Peyer's patch (tissue), 4 donors: ENCODE data around the gene ZMIZ1. TPM values are rescaled to one million over a fixed set of nuclear protein-coding genes. Genes with fewer than 3 reads are reported as not detected.
A peak's percentile ranks its signal among the peaks of the same experiment; 100 is the strongest.

Experiments used
- DNase-seq, 3 donors: peaks; one replicate each; pipeline ENCODE4 v3.0.0-alpha.2; 2017 to 2019
- H3K27ac ChIP-seq, 4 donors: fragments of 200-600 bp; sonication (generic); one replicate each; pipeline ENCODE4 v1.5.1; 2016 to 2019
- H3K27me3 ChIP-seq, 2 donors: fragments of 200-600 bp; sonication (generic); one replicate each; pipeline ENCODE4 v1.5.1; 2019
- H3K36me3 ChIP-seq, 3 donors: fragments of 200-600 bp; sonication (generic); one replicate each; pipeline ENCODE4 v1.5.1; 2016 to 2019
- H3K4me1 ChIP-seq, 4 donors: fragments of 200-600 bp; sonication (generic); one replicate each; pipeline ENCODE4 v1.5.1; 2016 to 2019
- H3K4me3 ChIP-seq, 4 donors: fragments of 200-600 bp; sonication (generic); 1 replicate in 3 of 4; 2 replicates in 1 of 4; pipeline ENCODE4 v1.5.1; 2016 to 2019; ENCODE audit warnings: mild to moderate bottlenecking in 1 of 4
- H3K9me3 ChIP-seq, 4 donors: fragments of 200-600 bp; sonication (generic); one replicate each; pipeline ENCODE4 v1.5.1; 2016 to 2019; ENCODE audit warnings: mild to moderate bottlenecking in 1 of 4
- POLR2A ChIP-seq, 2 donors: fragments of 450-650 bp; IDR thresholded peaks; one replicate each; pipeline ENCODE4 v1.5.1; 2017; ENCODE audit warnings: antibody characterized with exemption in 2 of 2, mild to moderate bottlenecking in 2 of 2, moderate library complexity in 2 of 2
- total RNA-seq, 4 donors: library from RNA; depleted of rRNA; stranded (reverse); fragments of >200 nt; gene quantifications; one replicate each; pipeline ENCODE4 v1.1.0, GENCODE V29; 2016
- TF ChIP-seq, protein P1 (sequence below), 6 experiments: fragments of 450-650 bp in 4 of 6; fragments of 200-600 bp in 2 of 6; sonication (generic) in 1 of 6; IDR thresholded peaks; one replicate each; pipeline ENCODE4 v1.5.1; 2017 to 2019; ENCODE audit warnings: antibody characterized with exemption in 6 of 6, mild to moderate bottlenecking in 3 of 6, moderate library complexity in 1 of 6

Gene ZMIZ1
- total RNA-seq, 4 donors from 2014 or later = 40.4 to 86.7 (median 73.2) TPM

DNA sequence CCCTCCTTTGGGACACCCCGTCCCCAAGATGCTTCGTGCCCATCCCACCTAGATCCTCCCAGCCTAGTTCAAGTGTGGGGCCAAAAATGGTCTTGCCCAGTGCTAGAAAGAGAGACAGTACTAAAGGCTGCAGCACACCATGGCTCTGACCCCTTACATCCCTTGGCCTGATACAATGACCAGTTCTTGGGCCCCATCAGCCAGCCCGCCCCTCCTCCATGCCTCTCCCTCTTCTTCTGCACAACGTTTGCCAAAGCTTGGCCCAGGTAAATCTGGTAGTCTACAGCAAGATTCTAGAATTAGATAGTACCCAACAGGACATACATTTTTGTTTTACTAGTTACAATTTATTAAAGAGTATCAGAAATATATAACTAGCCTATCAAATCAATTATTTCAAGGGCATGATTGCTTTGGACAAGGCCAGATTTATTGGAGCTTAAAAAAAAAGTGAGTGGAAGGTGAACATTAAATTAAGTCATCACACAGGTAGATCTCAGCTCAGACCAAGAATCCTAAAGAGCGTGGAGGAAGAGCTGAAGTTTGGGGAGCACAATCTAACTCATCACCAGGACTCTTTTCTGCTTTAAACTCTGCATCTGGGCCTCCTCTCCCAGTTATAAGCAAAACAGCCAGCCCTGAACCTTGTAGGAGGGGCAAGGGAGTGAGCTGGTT lies 69.8 kb downstream of the ZMIZ1 start:
- no peak for TF ChIP-seq POLR2A (IDR thresholded peaks at IDR 0.05)
- TF ChIP-seq, protein P1, sequence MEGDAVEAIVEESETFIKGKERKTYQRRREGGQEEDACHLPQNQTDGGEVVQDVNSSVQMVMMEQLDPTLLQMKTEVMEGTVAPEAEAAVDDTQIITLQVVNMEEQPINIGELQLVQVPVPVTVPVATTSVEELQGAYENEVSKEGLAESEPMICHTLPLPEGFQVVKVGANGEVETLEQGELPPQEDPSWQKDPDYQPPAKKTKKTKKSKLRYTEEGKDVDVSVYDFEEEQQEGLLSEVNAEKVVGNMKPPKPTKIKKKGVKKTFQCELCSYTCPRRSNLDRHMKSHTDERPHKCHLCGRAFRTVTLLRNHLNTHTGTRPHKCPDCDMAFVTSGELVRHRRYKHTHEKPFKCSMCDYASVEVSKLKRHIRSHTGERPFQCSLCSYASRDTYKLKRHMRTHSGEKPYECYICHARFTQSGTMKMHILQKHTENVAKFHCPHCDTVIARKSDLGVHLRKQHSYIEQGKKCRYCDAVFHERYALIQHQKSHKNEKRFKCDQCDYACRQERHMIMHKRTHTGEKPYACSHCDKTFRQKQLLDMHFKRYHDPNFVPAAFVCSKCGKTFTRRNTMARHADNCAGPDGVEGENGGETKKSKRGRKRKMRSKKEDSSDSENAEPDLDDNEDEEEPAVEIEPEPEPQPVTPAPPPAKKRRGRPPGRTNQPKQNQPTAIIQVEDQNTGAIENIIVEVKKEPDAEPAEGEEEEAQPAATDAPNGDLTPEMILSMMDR (IDR thresholded peaks at IDR 0.05) = no peak
- no peak overlapping the region for H3K4me3 ChIP-seq
- peak overlapping the region; percentile 45 to 72 (median 56) for H3K27ac ChIP-seq
- no peaks in the 10 kb centered on the region for H3K27me3 ChIP-seq
- DNase-seq = no peak
- H3K36me3 ChIP-seq = peaks cover 0 to 41% (median 0%) of the 10 kb centered on the region in 3 donors
- H3K9me3 ChIP-seq = no peaks in the 10 kb centered on the region
- peaks cover 0 to 30% (median 15%) of the 10 kb centered on the region in 4 donors for H3K4me1 ChIP-seq

DNA sequence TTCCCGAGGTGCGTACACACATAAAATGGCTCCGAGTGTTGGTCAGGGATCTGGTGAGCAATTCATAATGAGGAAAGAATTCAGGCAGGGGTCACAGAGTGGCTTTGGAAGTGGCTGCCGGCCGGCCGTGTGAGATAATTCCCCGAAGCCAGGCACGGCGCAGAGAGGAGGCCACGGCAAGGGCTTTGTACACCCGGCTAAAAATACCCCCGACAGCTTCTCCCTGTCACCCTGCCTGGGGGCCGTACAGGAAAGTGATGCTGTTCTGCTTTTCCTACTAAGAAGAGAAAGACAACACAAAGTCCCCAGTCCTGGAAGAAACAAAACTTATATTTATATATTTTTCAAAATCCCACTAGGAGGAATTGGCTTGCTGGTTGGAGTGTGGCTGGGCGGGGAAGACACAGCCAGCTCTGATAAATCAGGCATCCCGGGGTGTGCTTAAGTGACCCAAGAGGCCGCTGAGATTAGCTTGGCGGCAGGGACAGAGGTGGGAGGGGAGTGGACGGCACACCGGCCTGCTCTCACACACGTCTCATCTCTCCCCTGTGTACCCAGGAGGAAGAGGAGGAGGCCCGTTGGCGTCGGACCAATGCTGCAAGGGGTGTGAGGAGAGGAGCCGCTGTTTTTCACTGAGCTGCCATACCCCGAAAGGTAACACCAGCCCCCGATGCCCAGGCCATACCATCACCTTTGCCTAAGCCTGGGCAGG lies 70.5 kb downstream of the ZMIZ1 start:
- Histone ChIP-seq H3K27me3 (no peaks in the 10 kb centered on the region), H3K36me3 (peaks cover 0 to 39% (median 0%) of the 10 kb centered on the region in 3 donors), H3K4me3 (no peak overlapping the region), H3K9me3 (no peaks in the 10 kb centered on the region), H3K27ac (peak overlapping the region; percentile 26 to 72 (median 56)), H3K4me1 (peaks cover 0 to 31% (median 15%) of the 10 kb centered on the region in 4 donors)
- TF ChIP-seq, protein P1 (IDR thresholded peaks at IDR 0.05) = no peak
- TF ChIP-seq POLR2A (IDR thresholded peaks at IDR 0.05) = no peak
- no peak for DNase-seq

DNA sequence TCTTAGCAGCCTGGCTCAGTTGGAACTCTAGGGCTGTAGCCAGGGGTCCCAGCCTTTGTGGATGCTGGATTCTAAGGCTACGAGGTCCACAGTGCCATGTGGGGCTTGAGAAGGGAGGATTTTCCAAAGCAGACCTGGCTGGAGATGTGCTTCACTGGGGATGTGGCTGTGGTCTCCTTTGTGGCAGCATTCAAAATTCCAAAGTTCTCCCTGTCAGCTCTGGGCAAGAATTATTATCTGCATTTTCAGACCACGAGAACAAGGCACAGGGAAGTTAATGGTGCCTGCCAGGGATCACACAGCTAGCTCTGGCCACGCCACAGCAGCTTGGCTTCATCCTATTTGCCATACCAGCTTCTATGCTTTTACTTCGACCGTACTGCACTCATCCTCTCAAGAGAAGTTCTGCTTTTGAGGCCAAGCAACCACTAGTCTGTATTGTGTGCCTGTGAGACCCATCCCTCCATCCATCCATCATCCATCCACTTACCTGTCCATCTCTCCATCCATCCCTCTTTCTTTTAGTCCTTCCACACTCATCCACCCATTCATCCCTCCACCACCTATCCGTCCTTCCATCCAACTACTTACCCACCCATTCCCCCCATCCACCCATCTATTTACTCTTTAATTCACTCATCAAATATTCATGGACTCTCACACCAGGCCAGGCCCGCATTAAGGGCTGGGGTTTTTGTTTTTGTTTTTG lies 71.5 kb downstream of the ZMIZ1 start:
- Histone ChIP-seq H3K4me1 (peaks cover 0 to 40% (median 15%) of the 10 kb centered on the region in 4 donors), H3K4me3 (no peak overlapping the region), H3K36me3 (peaks cover 0 to 38% (median 0%) of the 10 kb centered on the region in 3 donors), H3K27me3 (no peaks in the 10 kb centered on the region), H3K9me3 (no peaks in the 10 kb centered on the region), H3K27ac (peak overlapping the region in 2 of 4 donors; percentile 66 to 72)
- no peak for DNase-seq
- TF ChIP-seq, protein P1 (IDR thresholded peaks at IDR 0.05) = no peak
- no peak for TF ChIP-seq POLR2A (IDR thresholded peaks at IDR 0.05)

DNA sequence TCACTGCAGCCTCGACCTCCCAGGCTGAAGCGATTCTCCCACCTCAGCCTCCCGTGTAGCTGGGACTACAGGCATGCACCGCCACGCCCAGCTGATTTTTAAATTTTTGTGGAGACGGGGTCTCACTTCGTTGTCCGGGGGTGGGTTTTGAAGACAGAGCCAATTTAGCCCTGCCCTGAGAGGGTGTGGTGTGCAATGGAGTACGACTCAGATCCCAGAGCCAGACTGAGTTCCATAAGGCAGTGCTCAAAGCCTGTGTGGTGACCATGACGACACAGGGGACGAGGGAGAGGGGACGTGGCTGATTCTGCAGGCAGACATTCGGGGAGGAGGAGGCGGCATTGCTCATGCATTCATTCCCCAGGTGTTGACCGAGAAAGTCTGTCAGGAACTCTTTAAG lies 72.1 kb downstream of the ZMIZ1 start:
- H3K36me3 ChIP-seq = peaks cover 0 to 38% (median 0%) of the 10 kb centered on the region in 3 donors
- peaks cover 0 to 42% (median 15%) of the 10 kb centered on the region in 4 donors for H3K4me1 ChIP-seq
- H3K9me3 ChIP-seq = no peaks in the 10 kb centered on the region
- TF ChIP-seq, protein P1 (IDR thresholded peaks at IDR 0.05) = no peak
- TF ChIP-seq POLR2A (IDR thresholded peaks at IDR 0.05) = no peak
- no peak for DNase-seq
- H3K27me3 ChIP-seq = no peaks in the 10 kb centered on the region
- no peak overlapping the region for H3K4me3 ChIP-seq
- H3K27ac ChIP-seq = peak overlapping the region in 1 of 4 donors; percentile 54

DNA sequence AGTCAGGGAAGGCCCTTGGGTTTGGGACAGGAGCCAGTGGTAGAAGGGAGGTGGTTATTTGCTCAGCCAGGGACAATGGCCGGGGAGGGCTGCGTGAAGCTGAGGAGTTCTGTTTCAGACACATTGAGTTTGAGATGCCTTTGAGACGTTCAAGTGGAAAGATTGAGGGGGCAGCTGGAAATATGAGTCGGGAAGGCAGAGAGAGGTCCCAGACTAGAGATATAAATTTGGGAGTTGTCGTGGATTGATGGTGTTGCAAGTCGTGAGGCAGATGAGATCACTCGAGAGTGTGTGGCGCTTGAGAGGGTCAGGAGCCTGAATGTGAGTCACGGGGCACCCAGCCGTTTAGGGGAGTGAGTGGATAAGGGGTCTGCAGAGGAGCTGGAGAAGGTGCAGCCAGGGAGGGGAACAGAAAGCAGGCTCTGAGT lies 73.3 kb downstream of the ZMIZ1 start:
- no peak for DNase-seq
- Histone ChIP-seq H3K4me1 (peaks cover 0 to 45% (median 10%) of the 10 kb centered on the region in 4 donors), H3K36me3 (peaks cover 0 to 38% (median 0%) of the 10 kb centered on the region in 3 donors), H3K9me3 (no peaks in the 10 kb centered on the region), H3K27ac (peak overlapping the region in 3 of 4 donors; percentile 2 to 54 (median 36)), H3K4me3 (no peak overlapping the region), H3K27me3 (no peaks in the 10 kb centered on the region)
- TF ChIP-seq POLR2A (IDR thresholded peaks at IDR 0.05) = no peak
